Medulla oblongata (tissue), 1 donor: ENCODE measurements around the gene SRPX.

Experiments used
- DNase-seq: peaks from one replicate; pipeline ENCODE4 v3.0.0-alpha.2; 2015; ENCODE audit errors: extremely low spot score

The SRPX gene

GRCh38 chrX:38220415-38221390, at the start of gene SRPX:
Gene SRPX, minus strand, starts transcription at chrX:38220871. Its CDS starts 79 bp downstream, at chrX:38220792.
- no peak for DNase-seq

DNA sequence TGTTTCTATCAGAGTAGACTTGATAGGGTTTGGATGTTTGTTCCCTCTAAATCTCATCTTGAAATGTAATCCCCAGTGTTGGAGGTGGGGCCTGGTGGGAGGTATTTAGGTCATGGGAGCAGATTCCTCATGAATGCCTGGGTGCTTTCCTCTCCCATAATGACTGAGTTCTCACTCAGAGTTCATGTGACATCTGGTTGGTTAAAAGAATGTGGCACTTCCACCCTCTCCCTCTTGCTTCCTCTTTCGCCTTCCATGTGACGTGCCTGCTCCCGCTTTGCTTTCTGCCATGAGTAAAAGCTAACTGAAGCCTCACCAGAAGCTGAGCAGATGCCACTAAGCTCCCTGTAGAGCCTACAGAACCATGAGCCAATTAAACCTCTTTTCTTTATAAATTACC, 47.3 kb upstream of the SRPX start:
- DNase-seq = no peak

GRCh38 chrX:38262715-38263620, 42.3 kb upstream of the SRPX start:
- DNase-seq = no peak

DNA sequence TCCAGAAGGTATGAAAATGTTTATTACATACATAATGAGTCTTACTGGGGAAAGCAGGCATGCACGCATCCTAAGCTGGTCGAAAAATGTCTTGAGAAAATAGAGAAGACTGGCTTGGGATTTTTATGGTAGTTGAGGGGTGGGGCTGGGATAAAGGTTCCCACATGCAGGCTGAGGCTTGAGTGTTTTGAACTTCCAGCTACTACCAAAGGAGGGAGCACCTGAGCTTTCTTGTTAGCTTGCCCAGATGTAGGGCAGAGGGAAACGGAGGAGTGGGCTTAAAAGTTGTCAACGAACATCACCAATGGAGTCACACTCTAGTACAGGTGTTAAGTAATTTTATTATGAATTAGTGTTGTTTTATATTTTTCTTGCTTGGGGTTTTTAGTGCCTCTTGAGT, 39.6 kb upstream of the SRPX start:
- no peak for DNase-seq

- no peak for DNase-seq
These were observed 35.3 kb upstream of the SRPX start for GRCh38 chrX:38256019-38256418.

- DNase-seq = no peak
These were observed 29.3 kb upstream of the SRPX start for GRCh38 chrX:38249965-38250364.

DNA sequence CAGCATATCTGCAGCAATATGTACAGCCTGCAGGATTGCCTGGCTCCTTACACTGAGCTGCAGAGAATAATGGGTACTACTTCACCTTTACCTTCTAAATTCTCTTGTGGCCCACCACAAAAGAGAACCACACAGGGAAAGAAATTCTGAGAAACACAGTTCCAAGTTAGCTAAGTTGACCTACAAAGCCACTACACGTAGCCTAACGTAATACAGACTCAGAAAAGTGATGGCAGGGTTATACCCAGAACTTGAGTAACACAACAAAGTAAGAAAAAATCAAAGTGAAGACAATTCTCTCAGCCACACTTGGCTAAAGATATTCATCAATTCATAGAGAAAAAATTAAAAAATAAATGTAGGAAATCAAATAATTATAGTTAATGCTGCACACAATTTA, 26.4 kb upstream of the SRPX start:
- DNase-seq = no peak

GRCh38 chrX:38240541-38240940, 19.9 kb upstream of the SRPX start:
- no peak for DNase-seq

- no peak for DNase-seq
These were observed 16.4 kb upstream of the SRPX start for GRCh38 chrX:38236901-38237615.

DNA sequence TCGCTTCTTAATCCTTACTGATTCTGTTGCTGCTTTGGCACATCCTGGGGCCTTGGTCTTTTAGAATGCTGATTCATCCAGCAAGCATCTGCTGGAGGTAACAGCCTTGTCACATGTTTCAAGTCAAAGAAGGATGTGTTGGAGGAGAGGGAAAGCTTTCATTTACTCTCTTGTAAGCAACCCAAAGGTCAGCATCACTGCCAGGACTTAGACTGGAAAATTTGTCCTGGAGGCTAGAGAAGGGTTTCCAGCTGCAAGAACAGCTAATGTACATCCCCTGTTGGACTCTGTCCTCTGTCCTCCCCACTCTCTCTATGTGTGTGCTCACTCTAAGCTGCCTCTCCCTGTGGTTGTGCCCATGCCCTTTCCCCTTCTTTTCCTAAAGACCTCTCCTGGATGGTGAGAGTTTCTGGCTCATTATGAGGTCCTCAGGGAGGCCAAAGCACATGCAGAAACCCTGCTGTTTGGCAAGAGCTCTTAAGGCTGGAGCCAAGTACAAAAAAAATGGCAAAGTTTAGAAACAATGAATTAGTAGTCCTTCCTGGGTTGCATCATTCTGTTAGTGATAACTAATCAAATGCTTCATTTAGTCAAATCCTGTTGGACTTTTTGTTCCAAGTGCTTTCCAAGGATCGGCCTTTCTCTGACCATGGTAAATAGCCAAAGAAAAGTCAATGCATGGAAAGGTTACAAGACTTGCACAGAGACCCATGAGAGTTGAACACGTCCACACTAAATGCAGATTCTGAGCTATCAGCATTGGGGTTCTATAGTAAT, 13.4 kb upstream of the SRPX start:
- DNase-seq = peak; percentile 10

DNA sequence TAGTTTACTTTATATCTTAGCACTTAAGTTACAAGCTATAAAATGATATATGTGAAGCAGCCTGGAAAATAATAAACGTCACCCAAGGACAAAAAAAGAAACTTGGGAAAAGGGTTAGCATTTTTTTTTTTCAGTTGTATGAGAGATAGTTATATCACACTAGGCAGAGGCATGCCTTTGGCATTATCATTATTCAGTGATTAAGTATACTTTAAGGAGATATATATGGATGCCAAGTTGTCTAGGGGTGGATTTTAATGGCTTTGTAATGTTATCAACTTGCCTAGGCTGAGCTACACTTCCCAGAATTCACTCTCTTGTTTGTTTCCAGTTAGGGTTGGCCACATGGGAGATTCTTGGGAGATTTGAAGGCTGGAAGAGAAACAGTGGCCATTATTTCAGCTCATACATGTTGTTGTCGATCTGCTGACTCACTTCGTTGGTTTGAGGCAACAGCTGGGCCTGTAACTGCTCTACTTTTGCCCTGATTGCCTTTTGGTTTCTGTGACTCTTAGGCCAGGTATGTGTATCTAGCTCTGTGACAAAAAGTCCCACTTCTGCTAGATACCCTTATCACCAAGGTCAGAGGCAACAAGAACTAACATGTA, 11.5 kb upstream of the SRPX start:
- no peak for DNase-seq

DNA sequence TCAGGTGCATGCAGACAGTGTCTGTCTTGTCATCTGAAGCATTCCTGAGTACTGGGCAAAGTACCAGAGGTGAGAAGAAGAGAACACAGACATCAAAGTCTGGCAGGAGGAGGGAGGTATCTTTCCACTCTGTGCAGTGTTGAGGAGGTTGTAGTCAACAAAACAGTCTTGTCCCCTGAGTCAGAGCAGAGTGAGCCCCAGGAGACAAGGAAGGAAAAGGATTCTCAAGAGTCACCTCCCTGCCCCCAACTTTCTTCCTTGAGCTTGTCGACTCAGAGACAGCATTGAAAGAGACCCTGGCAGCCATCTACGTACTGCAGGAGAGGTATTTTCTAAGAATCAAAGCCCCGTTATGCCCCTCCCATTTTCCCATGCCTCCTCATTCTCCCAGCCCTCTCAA, 4.4 kb upstream of the SRPX start:
- no peak for DNase-seq

DNA sequence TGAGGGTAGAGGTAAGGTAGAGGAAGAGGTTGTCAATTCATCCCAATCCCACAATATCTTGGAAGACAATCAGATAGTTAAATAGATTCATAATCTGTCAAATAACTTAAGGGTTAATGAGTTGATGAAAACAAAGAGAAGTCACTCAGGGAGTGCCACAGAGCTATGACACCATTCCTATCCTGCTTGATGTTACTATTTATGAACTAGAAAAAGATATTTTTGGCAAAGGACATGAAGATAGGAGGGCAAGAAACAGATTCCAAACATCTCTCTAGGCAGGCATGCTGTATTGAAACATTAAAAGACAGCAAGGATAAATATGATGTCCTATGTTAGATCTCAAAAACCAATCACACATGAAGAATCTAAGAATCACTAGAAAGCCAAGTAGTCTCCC, 3.5 kb upstream of the SRPX start:
- no peak for DNase-seq

GRCh38 chrX:38221391-38221929, 789 bp upstream of the SRPX start:
- DNase-seq = no peak

DNA sequence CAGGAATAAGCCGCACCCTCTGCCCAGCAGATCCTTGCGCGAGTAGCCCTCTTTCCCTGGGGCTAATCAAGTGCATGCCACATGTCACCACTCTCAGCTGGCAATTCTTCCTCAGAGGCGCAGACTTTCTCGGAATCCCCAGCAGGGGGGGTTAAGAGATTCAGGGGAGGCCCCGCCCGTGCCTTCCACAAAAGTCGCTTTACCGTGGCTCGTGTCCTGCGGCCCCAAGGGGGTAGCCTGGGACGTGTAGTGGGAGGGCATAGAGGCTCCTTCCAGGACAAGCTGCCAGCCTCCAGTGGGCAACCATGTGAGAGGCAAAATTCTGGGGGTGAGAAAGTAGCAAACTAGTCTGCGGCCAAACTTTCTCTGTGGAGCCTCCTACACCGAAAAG, 652 bp downstream of the SRPX start:
- DNase-seq = peak; percentile 48

DNA sequence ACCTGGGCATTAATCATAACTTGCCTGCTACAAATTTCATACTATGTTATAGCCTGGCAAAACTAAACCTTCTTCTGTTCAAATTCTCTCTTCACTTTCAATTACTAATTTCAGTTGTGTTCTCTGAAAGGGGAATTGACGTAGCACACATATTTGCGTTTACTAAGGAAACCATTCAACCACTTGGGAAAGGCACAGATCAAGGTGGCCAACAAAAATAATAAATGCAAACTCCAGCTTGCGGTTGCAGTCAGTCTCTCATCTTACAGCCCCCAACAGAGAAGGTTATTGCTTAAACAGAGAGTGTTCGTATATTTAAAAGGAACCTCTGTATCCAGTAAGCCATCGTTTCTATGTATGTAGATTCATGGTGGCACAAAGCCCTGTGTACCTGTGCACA, 4.0 kb downstream of the SRPX start:
- no peak for DNase-seq

- peak; percentile 20 for DNase-seq
These were observed 5.8 kb downstream of the SRPX start for GRCh38 chrX:38214551-38215531.

- no peak for DNase-seq
These were observed 6.6 kb downstream of the SRPX start for GRCh38 chrX:38214044-38214443.
